ENCODE results near the gene COG6.

- TF ChIP-seq EZH2 (optimal IDR thresholded peaks at IDR 0.05; ENCODE audit: low read depth, low read length) (no peak), CTCF (IDR thresholded peaks at IDR 0.05; ENCODE audit: low read length) (no peak), EZH2phosphoT487 (IDR thresholded peaks at IDR 0.05; ENCODE audit: low read length) (no peak)
These were observed 10.3 kb downstream of the COG6 start for GRCh38 chr13:39665763-39666162.

Measured in MM.1S (cell line).